ENCODE data around the gene GM2A.

- TF ChIP-seq EZH2 (IDR thresholded peaks at IDR 0.05) (no peak), FOXP2 (optimal IDR thresholded peaks at IDR 0.05; ENCODE audit: control extremely low read depth, extremely low read length, insufficient read depth) (no peak)
Measured at GRCh38 chr5:151253605-151253950, 593 bp downstream of the GM2A start.
